ENCODE data around the gene VTI1A. TPM values are rescaled to one million over a fixed set of nuclear protein-coding genes. Genes with fewer than 3 reads are reported as not detected.

VTI1A gene
- total RNA-seq, 3 donors from 2014 or later, result 36.2 to 55.9 (median 44.4) TPM

DNA sequence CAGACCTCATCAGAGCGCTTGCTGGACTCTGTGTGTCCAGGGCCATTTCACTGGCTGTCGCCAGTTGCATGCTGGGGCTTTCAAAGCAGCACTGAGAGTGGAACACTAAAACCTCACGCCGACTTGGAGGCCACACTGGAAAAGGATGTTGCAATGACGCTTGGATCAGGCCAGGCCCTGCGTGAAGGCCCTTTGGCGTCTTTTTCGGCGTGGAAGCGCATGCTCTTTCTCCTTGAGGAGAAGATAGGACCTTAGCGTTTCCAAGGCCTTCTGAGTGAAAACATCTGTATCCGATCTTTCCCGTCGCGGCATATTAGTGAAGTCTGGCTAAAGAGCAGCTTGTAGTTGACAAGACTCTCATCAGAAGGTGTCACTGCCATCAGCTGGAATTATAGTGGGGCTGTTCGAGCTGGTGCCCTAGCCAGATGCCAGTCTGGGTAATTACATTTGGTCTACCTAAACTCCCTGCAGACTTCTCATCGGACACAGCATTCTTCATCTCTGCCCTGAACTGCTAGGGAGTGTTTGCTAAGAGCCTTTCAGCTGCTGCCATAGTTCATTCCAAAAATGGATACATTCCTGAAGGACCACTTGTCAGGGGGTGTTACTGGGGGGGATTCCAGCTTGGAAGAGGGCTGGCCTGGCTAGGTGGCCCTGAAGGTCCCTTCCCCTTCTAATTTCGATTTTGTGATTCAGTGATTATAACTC lies 335.3 kb downstream of the VTI1A start:
- H3K36me3 ChIP-seq (ENCODE audit: low read depth), result no peaks in the 10 kb centered on the region
- DNase-seq (peak in 1 of 3 donors; percentile 29), ATAC-seq (peak; percentile 22)
- no peaks in the 10 kb centered on the region for H3K9me3 ChIP-seq
- peaks cover 13% of the 10 kb centered on the region for H3K4me1 ChIP-seq (ENCODE audit: low read depth)
- no peak overlapping the region for H3K4me3 ChIP-seq
- intact Hi-C loops (cut with DNase I, micrococcal nuclease), result no loop called here
- TF ChIP-seq, protein P1, sequence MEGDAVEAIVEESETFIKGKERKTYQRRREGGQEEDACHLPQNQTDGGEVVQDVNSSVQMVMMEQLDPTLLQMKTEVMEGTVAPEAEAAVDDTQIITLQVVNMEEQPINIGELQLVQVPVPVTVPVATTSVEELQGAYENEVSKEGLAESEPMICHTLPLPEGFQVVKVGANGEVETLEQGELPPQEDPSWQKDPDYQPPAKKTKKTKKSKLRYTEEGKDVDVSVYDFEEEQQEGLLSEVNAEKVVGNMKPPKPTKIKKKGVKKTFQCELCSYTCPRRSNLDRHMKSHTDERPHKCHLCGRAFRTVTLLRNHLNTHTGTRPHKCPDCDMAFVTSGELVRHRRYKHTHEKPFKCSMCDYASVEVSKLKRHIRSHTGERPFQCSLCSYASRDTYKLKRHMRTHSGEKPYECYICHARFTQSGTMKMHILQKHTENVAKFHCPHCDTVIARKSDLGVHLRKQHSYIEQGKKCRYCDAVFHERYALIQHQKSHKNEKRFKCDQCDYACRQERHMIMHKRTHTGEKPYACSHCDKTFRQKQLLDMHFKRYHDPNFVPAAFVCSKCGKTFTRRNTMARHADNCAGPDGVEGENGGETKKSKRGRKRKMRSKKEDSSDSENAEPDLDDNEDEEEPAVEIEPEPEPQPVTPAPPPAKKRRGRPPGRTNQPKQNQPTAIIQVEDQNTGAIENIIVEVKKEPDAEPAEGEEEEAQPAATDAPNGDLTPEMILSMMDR (IDR thresholded peaks at IDR 0.05), result no peak

- H3K9me3 ChIP-seq, result no peaks in the 10 kb centered on the region
- TF ChIP-seq, protein P1 (IDR thresholded peaks at IDR 0.05), result no peak
- intact Hi-C loops (cut with DNase I, micrococcal nuclease), result no loop called here
- ATAC-seq, result peak; percentile 49
- no peak for DNase-seq
- peaks cover 13% of the 10 kb centered on the region for H3K4me1 ChIP-seq (ENCODE audit: low read depth)
- H3K4me3 ChIP-seq, result no peak overlapping the region
- H3K36me3 ChIP-seq (ENCODE audit: low read depth), result no peaks in the 10 kb centered on the region
These were observed 336.5 kb downstream of the VTI1A start for GRCh38 chr10:112783351-112784021.

- H3K4me3 ChIP-seq, result no peak overlapping the region
- no peaks in the 10 kb centered on the region for H3K36me3 ChIP-seq (ENCODE audit: low read depth)
- intact Hi-C loops (cut with DNase I, micrococcal nuclease), result no loop called here
- H3K4me1 ChIP-seq (ENCODE audit: low read depth), result peaks cover 8% of the 10 kb centered on the region
- ATAC-seq (no peak), DNase-seq (no peak)
- H3K9me3 ChIP-seq, result peaks cover 2% of the 10 kb centered on the region
- TF ChIP-seq, protein P1 (IDR thresholded peaks at IDR 0.05), result no peak
These were observed 337.0 kb downstream of the VTI1A start for GRCh38 chr10:112784022-112784461.

- TF ChIP-seq, protein P1 (IDR thresholded peaks at IDR 0.05), result no peak
- H3K4me3 ChIP-seq, result no peak overlapping the region
- no peak for ATAC-seq
- H3K36me3 ChIP-seq (ENCODE audit: low read depth), result no peaks in the 10 kb centered on the region
- H3K4me1 ChIP-seq (ENCODE audit: low read depth), result no peaks in the 10 kb centered on the region
- no peak for DNase-seq
- intact Hi-C loops (cut with DNase I, micrococcal nuclease), result no loop called here
- H3K9me3 ChIP-seq, result peaks cover 2% of the 10 kb centered on the region
These were observed 338.1 kb downstream of the VTI1A start for GRCh38 chr10:112785089-112785488.

- ATAC-seq (no peak), DNase-seq (no peak)
- TF ChIP-seq, protein P1 (IDR thresholded peaks at IDR 0.05), result no peak
- no peak overlapping the region for H3K4me3 ChIP-seq
- H3K4me1 ChIP-seq (ENCODE audit: low read depth), result peaks cover 24% of the 10 kb centered on the region
- H3K9me3 ChIP-seq, result peaks cover 2% of the 10 kb centered on the region
- H3K36me3 ChIP-seq (ENCODE audit: low read depth), result no peaks in the 10 kb centered on the region
- intact Hi-C loops (cut with DNase I, micrococcal nuclease), result no loop called here
These were observed 342.2 kb downstream of the VTI1A start for GRCh38 chr10:112789248-112789647.
